HS-5 (cell line): Measurements from ENCODE around the gene RFTN2.
"Not testable (repeated sequence)": the region's sequence is repeated elsewhere in the genome, so short reads cannot be mapped to it uniquely, and the experiment has no call there.

Experiments
- DNase-seq: peaks from one replicate; pipeline ENCODE4 v3.0.0-alpha.2; 2012; ENCODE audit warnings: low read depth

The RFTN2 gene

DNA sequence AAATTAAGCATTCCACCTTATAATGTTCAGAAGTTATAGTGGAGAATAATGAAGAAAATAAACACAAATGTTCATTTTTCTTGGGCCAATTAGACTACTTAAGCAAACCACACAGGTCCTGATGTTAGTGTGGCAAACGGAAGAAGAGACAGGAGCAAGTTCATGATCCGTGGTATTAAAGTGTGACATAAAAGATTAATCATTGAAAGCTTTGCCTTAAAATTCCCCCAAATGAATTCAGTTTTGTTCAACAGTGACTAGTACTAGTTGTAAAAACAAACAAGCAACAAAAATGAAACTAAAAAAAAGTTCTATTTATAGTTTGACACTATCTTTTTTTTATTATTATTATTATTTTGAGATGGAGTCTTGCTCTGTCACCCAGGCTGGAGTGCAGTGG lies 73.7 kb downstream of the RFTN2 start:
- no peak for DNase-seq

DNA sequence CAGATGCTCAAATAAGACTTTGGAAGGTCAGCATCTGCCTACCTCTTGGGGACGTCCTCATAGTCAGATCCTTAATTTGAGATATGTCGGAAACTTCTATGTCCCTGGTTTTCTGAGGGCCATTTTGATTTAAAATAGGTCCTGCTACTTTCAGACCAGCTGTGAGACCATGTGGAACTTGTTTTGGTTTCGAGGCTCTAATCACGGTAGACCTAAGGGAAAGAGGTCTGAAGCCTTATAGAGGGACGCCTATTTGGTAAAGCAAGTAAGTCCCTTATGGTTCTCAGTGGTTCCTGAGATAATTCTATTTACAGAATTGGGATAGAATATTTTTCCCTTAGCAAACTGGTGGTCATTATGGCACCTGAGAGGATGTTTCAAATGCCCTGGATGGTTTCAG lies 75.1 kb downstream of the RFTN2 start:
- no peak for DNase-seq

DNA sequence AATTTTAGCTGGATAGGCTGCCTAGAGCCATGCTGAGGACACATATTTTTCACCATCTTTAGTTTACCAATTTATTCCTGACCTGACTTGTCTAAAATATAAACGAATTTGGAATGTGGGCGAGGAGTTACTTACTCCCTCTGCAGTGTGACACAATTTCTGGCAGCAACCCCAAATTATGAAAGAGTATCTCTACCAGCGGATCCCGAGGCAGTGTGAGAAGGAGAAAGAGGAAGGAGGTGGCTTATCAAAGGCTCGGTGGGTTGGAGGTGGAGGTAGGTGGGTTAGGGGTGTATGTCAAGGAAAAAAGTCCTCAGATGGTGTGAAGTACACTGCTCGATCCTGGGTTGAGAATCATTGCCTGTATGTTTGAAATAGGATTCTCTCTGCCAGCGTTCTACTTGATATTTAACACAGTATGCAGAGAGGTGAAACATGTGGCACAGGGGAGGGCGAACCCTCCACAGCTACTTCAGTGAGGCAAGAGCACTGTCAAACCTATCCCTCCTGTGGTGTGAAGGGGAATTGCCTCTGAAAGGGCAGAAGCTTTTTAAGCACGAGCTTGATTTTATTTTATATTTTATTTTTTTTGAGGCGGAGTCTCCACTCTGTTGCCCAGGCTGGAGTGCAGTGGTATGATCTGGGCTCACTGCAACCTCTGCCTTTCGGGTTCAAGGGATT lies 76.0 kb downstream of the RFTN2 start:
- DNase-seq, result no peak

DNA sequence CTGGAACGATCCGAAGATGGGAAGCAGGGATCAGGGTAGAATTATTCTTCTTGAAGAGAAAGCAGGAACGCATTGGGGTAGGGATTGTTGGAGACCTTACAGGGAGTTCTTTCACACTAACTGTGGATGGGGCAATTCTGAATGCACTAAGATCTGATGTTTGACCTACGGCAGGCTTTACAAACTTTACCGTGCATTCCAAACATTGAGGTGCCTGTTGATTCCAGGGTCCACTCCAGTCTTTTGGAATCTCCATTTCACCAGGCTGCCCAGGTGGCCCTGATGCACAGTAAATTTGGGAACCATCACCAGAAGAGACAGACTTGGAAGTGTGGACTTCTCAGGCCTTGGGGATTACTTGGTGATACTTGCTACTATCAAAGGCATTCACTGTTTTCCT lies 76.9 kb downstream of the RFTN2 start:
- no peak for DNase-seq

DNA sequence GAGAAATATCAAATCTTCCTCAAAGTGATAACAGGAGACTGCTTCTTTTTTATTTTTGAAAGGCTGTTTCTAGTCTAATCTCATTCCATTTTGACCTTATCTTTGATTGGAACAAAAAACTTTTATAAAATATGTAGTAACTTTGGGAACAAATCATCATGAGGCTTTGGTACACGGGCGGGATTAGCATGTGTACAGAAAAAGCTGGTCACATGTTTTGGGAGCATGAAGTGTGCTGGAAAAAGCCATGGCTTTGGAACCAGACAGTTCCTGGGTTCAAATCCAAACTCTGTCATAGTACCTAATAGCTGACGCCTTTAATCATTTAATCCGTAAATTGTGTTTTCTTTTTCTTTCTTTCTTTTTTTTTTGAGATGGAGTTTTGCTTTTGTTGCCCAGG lies 78.2 kb downstream of the RFTN2 start:
- DNase-seq, result no peak

GRCh38 chr2:197596766-197597165 lies 78.6 kb downstream of the RFTN2 start:
- DNase-seq, result no peak

- no peak for DNase-seq
Measured at GRCh38 chr2:197591339-197592072, 83.9 kb downstream of the RFTN2 start.

DNA sequence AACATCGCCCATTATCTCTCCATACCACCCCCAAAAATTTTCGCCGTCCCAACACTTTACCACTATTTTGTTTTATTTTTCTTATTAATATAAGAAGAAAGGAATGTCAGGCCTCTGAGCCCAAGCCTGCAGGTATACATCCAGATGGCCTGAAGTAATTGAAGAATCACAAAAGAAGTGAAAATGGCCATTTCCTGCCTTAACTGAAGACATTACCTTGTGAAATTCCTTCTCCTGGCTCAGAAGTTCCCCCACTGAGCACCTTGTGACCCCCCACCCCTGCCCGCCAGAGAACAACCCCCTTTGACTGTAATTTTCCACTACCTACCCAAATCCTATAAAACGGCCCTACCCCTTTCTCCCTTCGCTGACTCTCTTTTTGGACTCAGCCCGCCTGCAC lies 88.1 kb downstream of the RFTN2 start:
- DNase-seq, result not testable (repeated sequence)

GRCh38 chr2:197580166-197580565 lies 95.2 kb downstream of the RFTN2 start:
- not testable (repeated sequence) for DNase-seq

DNA sequence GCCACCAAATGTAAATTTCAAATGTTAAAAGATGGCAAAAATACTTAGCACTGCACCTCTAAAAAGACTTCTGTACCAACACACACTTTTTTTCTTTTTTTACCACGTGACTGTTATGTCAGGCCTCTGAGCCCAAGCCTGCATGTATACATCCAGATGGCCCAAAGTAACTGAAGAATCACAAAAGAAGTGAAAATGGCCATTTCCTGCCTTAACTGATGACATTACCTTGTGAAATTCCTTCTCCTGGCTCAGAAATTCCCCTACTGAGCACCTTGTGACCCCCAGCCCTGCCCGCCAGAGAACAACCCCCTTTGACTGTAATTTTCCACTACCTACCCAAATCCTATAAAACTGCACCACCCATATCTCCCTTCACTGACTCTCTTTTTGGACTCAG lies 97.1 kb downstream of the RFTN2 start:
- not testable (repeated sequence) for DNase-seq

GRCh38 chr2:197577446-197577845 lies 97.9 kb downstream of the RFTN2 start:
- no peak for DNase-seq

DNA sequence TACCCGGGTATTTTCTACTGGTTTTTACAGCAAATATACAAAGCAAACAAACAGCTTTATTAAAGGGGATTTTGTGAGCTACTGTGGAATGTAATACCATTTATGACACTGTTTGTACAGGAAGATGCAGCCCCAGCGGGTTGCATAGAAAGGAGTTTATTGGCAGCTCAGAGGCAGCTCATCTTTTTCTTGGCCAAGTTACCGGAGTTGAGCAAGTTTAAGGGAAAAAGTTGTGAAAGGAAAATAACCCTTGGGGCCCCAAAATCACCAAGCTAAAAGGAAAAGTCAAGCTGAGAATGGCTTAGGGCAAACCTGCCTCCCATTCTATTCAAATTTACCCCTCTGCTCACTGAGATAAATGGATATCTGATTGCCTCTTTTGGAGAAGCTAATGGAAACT lies 98.8 kb downstream of the RFTN2 start:
- DNase-seq, result no peak

- no peak for DNase-seq
Measured at GRCh38 chr2:197575987-197576386, 99.4 kb downstream of the RFTN2 start.

- DNase-seq, result no peak
Measured at GRCh38 chr2:197573608-197574007, 101.8 kb downstream of the RFTN2 start.

GRCh38 chr2:197571627-197572271 lies 103.6 kb downstream of the RFTN2 start:
- peak; percentile 47 for DNase-seq

GRCh38 chr2:197560146-197560665 lies 115.2 kb downstream of the RFTN2 start:
- DNase-seq, result no peak

GRCh38 chr2:197559681-197560080 lies 115.7 kb downstream of the RFTN2 start:
- DNase-seq, result no peak

DNA sequence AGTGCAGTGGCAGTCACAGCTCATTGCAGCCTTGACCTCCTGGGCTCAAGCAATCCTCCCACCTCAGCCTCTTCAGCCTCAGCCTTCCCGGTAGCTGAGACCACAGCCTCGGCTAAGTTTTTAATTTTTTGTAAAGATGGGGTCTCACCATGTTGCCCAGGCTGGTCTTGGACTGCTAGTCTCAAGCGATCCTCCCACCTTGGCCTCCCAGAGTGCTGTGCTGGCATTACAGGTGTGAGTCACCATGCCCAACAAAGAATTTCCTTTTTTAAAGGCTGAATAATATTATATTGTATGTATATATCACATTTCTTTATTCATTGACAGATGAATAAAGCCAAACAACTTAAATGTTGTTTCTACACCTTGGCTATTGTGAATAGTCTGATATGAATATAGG lies 117.0 kb downstream of the RFTN2 start:
- DNase-seq, result no peak

DNA sequence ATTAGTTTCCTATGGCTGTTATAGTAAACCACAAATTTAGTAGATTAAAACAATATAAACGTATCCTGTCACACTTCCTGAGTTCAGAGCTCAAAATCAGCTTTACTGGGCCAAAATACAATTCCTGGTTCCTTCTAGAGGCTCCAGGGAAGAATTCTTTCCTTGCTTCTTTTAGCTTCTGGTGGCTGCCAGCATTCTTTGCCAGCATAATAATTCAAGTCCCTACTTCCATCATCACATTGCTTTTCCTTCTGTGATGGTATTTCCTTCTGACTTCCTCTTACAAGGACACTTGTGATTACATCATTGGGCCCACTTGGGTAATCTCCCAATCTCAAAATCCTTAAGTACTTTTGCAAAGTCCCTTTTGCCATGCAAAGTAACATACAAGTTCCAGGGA lies 118.9 kb downstream of the RFTN2 start:
- DNase-seq, result no peak

DNA sequence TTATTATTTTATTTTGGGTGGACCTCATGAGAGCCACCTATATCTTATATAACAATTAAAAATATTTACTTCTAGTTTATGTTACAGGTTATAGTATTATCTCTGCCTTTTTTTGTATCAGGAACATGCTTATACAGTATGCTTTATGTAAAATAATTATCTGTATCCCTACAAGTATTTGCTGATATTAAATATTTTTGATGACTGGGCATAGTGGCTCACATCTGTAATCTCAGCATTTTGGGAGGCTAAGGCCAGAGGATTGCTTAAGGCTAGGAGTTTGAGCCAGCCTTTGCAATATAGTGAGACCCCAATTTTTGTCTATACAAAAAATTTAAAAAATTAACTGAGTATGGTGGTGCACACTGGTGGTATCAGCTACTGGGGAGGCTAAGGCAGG lies 119.9 kb downstream of the RFTN2 start:
- DNase-seq, result no peak

- not testable (repeated sequence) for DNase-seq
Measured at GRCh38 chr2:197551260-197551659, 124.1 kb downstream of the RFTN2 start.

- no peak for DNase-seq
Measured at GRCh38 chr2:197548582-197548981, 126.8 kb downstream of the RFTN2 start.
